Small intestine (tissue), 7 donors: Measurements from ENCODE around the gene ADO. TPM values are rescaled to one million over a fixed set of nuclear protein-coding genes. Genes with fewer than 3 reads are reported as not detected.

ENCODE experiments used
- DNase-seq, 2 donors: peaks; one replicate each; pipeline versions ENCODE4 v3.0.0 to v3.0.0-alpha.2; 2013
- FAIRE-seq: peaks from 2 replicates; lab custom pipeline; 2012; peaks lifted over from hg19 to GRCh38; lab: Jason Lieb, UNC
- H3K27ac ChIP-seq, 3 donors: one replicate each; pipeline ENCODE4 v1.5.1; 2013; ENCODE audit warnings: low read length in 2 of 3, mild to moderate bottlenecking in 2 of 3, control low read depth in 1 of 3, inconsistent platforms in 1 of 3, low read depth in 1 of 3, moderate library complexity in 1 of 3
- H3K27me3 ChIP-seq, 3 donors: one replicate each; pipeline ENCODE4 v1.6.1; 2013; ENCODE audit warnings: low read length in 3 of 3, inconsistent platforms in 1 of 3; ENCODE audit not compliant: control insufficient read depth in 3 of 3, insufficient read depth in 3 of 3
- H3K36me3 ChIP-seq, 3 donors: one replicate each; pipeline ENCODE4 v1.6.1; 2013; ENCODE audit warnings: low read length in 3 of 3, inconsistent platforms in 1 of 3, low read depth in 1 of 3, mild to moderate bottlenecking in 1 of 3, moderate library complexity in 1 of 3; ENCODE audit not compliant: control insufficient read depth in 3 of 3, insufficient read depth in 2 of 3
- H3K4me1 ChIP-seq, 3 donors: one replicate each; pipeline ENCODE4 v1.6.1; 2013; ENCODE audit warnings: low read length in 2 of 3, inconsistent platforms in 1 of 3, low read depth in 1 of 3, mild to moderate bottlenecking in 1 of 3, moderate library complexity in 1 of 3; ENCODE audit not compliant: control insufficient read depth in 3 of 3, insufficient read depth in 2 of 3
- H3K4me3 ChIP-seq, 3 donors: one replicate each; pipeline ENCODE4 v1.5.1; 2013; ENCODE audit warnings: low read length in 3 of 3, control low read depth in 1 of 3, inconsistent platforms in 1 of 3, low read depth in 1 of 3, mild to moderate bottlenecking in 1 of 3, moderate library complexity in 1 of 3
- H3K9me3 ChIP-seq, 2 donors: one replicate each; pipeline ENCODE4 v1.6.1; 2013; ENCODE audit warnings: low read depth in 1 of 2, low read length in 1 of 2; ENCODE audit not compliant: control insufficient read depth in 2 of 2, insufficient read depth in 1 of 2
- WGBS, 3 donors: extraction: QIAGEN DNeasy Blood & Tissue Kit; methylation state at CpG; one replicate each; pipeline ENCODE4 v1.1.7; 2013; 5-methylcytosine and 5-hydroxymethylcytosine counted together
- polyA plus RNA-seq, 4 donors: library from polyadenylated mRNA; stranded (reverse) in 3 of 4; unstranded in 1 of 4; fragments of 200-250 nt in 3 of 4; fragments of 120-200 nt in 1 of 4; gene quantifications; one replicate each; pipeline versions ENCODE4 v1.2.1 to v1.2.3, GENCODE V29; 2013
- donor health status: healthy with polysubstance abuse.
- donor health status: control.
- donor health status: control.
- donor health status: Bipolar disorder and iron deficiency.
- donor health status: healthy.

ADO gene
- polyA plus RNA-seq, 4 donors, result 7.4 to 19.8 (median 8.8) TPM

- Histone ChIP-seq H3K4me1 (no peaks in the 10 kb centered on the region), H3K4me3 (no peak overlapping the region), H3K9me3 (no peaks in the 10 kb centered on the region), H3K27ac (no peak overlapping the region), H3K27me3 (no peaks in the 10 kb centered on the region), H3K36me3 (no peaks in the 10 kb centered on the region)
- DNase-seq (no peak), FAIRE-seq (no peak)
- WGBS, 3 donors, result 55 to 81% (median 60%) methylated on average over 6 of the region's 6 CpGs
Measured at GRCh38 chr10:62852961-62853702, 48.6 kb downstream of the ADO start.

- FAIRE-seq (no peak), DNase-seq (no peak)
- Histone ChIP-seq H3K27ac (no peak overlapping the region), H3K9me3 (no peaks in the 10 kb centered on the region), H3K4me1 (no peaks in the 10 kb centered on the region), H3K27me3 (no peaks in the 10 kb centered on the region), H3K36me3 (no peaks in the 10 kb centered on the region), H3K4me3 (no peak overlapping the region)
- 68 to 85% (median 83%) methylated on average over 5 of the region's 5 CpGs for WGBS, 3 donors
Measured at GRCh38 chr10:62853710-62854109, 49.2 kb downstream of the ADO start.

GRCh38 chr10:62856021-62856420 is 51.5 kb downstream of the ADO start:
- no peak for DNase-seq
- 59 to 75% (median 60%) methylated on average over 4 of the region's 4 CpGs for WGBS, 3 donors

More at GRCh38 chr10:62856021-62856420, 51.5 kb downstream of the ADO start:
- H3K36me3 ChIP-seq, result no peaks in the 10 kb centered on the region
- no peaks in the 10 kb centered on the region for H3K27me3 ChIP-seq
- H3K4me1 ChIP-seq, result peaks cover 0 to 2% (median 0%) of the 10 kb centered on the region in 3 donors
- H3K9me3 ChIP-seq, result no peaks in the 10 kb centered on the region
- FAIRE-seq, result no peak
- H3K27ac ChIP-seq, result no peak overlapping the region
- H3K4me3 ChIP-seq, result no peak overlapping the region

Other genes with a start within 250 kb of the ADO start
- gene EGR2, start 11.6 kb downstream of the ADO start, polyA plus RNA-seq, result 1 to 10 TPM in 2 of 4 donors, under 1 TPM in 2; 0.45 to 5.4 (median 0.88) TPM